ENCODE measurements around the gene PTPDC1.

PTPDC1 gene, protein sequence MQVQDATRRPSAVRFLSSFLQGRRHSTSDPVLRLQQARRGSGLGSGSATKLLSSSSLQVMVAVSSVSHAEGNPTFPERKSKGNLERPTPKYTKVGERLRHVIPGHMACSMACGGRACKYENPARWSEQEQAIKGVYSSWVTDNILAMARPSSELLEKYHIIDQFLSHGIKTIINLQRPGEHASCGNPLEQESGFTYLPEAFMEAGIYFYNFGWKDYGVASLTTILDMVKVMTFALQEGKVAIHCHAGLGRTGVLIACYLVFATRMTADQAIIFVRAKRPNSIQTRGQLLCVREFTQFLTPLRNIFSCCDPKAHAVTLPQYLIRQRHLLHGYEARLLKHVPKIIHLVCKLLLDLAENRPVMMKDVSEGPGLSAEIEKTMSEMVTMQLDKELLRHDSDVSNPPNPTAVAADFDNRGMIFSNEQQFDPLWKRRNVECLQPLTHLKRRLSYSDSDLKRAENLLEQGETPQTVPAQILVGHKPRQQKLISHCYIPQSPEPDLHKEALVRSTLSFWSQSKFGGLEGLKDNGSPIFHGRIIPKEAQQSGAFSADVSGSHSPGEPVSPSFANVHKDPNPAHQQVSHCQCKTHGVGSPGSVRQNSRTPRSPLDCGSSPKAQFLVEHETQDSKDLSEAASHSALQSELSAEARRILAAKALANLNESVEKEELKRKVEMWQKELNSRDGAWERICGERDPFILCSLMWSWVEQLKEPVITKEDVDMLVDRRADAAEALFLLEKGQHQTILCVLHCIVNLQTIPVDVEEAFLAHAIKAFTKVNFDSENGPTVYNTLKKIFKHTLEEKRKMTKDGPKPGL

GRCh38 chr9:94084314-94084713 is at the start of gene PTPDC1:
PTPDC1 (plus strand) TSS chr9:94084464; CDS start chr9:94084531, 67 bp downstream.
- no peak for DNase-seq (ENCODE audit: low read depth)

GRCh38 chr9:94034511-94034910 is 49.8 kb upstream of the PTPDC1 start:
- DNase-seq (ENCODE audit: low read depth) = no peak

DNA sequence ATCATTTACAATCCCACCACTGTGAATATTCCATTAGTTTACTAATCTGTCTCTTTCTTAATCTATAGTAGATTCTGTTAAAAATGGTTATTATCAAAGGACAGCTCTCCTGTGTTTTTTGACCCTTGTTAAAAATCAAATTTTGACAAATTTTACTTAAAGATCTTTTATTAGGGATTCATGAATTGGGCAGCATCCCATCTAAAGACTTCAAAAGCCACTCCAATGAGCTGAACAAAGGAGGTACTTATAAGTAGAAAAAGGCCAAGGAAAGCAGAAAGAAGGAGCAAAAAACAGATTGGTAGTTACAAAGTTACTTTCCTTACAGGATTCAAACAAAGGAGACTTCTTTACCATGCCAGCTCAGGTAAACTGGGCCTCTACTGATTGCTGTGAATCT is 44.5 kb upstream of the PTPDC1 start:
- no peak for DNase-seq (ENCODE audit: low read depth)

DNA sequence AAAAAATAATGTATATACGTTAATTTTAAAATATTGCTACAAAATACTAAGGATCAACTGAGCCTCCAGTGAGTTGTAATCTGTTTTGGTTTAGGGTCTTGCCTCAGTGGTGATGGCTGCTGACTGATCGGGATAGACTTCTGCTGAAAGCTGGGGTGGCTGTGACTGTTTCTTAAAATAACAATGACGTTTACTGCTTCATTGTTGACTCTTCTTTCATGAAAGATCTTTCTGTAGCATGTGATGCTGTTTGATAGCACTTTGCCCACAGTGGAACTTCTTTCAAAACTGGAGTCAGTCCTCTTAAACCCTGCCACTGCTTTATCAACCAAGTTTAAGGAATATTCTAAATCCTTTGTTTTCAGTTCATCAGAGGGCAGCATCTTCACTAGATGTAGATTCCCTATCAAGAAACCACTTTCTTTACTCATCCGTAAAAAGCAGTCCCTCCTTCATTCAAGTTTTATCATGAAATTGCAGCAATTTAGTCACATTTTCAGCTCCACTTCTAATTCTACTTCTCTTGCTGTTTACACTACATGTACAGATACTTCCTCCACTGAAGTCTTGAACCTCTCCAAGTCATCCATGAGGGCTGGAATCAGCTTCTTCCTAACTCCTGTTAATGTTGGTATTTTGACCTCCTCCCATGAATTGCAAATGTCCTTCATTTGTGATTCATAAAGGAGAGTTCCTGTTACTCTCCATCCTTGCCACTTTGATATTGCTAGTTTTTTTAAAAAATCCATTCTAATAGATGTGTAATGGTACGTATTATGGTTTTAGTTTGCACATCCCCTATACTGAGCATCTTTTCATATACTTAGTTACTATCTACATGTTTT is 41.5 kb upstream of the PTPDC1 start:
- no peak for DNase-seq (ENCODE audit: low read depth)

GRCh38 chr9:94054716-94055115 is 29.5 kb upstream of the PTPDC1 start:
- DNase-seq (ENCODE audit: low read depth) = no peak

- no peak for DNase-seq (ENCODE audit: low read depth)
Observed at GRCh38 chr9:94056442-94056974, 27.8 kb upstream of the PTPDC1 start.

GRCh38 chr9:94057918-94058317 is 26.3 kb upstream of the PTPDC1 start:
- DNase-seq (ENCODE audit: low read depth) = no peak

DNA sequence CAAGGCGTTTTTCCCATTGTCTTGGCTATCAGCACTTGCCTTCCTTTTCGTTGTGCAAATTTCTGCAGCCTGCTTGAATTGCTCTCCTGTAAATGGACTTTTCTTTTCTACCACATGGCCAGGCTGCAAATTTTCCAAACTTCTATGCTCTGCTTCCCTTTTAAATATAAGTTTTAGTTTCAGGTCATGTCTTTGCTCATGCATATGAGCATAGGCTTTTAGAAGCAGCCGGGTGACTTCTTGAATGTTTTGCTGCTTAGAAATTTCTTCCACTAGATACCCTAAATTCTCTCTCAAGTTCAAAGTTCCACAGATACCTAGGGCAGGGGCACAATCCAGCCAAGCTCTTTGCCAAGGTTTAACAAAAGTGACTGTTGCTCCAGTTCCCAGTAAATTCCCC is 22.4 kb upstream of the PTPDC1 start:
- no peak for DNase-seq (ENCODE audit: low read depth)

DNA sequence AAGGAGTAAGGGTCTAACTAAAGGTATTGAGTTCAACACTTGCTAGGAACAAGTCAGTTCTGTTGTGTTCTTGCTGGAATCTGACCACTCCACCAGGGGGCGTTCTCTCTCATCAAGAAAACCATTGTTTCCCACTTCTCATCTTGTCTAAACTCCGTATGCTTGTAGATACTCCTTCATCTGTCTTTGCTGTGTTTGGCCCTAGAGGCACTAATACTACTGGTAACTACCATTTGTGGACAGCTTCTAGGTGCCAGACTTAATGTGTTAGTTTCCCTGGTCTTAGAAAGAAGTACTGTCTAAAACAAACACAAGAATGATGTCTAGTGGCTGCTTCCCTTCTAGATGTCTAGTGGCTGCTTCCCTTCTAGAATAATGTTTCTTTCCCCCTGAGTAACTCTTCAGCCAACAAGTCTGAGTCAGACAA is 18.7 kb upstream of the PTPDC1 start:
- DNase-seq (ENCODE audit: low read depth) = peak; percentile 42

- no peak for DNase-seq (ENCODE audit: low read depth)
Observed at GRCh38 chr9:94068257-94068656, 16.0 kb upstream of the PTPDC1 start.

GRCh38 chr9:94076557-94076956 is 7.7 kb upstream of the PTPDC1 start:
- no peak for DNase-seq (ENCODE audit: low read depth)

GRCh38 chr9:94078086-94078485 is 6.2 kb upstream of the PTPDC1 start:
- no peak for DNase-seq (ENCODE audit: low read depth)

- no peak for DNase-seq (ENCODE audit: low read depth)
Observed at GRCh38 chr9:94079236-94079635, 5.0 kb upstream of the PTPDC1 start.

DNA sequence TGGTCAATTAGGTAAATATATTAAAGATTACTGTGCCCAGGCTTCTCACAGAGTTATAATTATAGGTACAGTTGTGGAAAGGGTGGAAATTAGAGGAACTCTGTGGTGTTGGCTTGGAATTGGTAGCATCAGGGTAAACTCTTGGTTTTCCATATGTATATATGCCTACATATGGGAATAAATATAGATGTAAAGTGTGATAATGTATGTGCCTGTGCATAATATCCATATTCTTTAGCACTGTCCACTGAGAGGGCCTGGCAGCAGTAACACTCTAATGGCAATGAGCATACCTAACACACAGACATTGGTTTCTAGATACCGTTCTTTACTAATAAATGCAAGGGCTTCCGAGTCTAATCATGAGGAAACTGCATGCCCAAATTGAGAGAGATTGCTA is 4.0 kb upstream of the PTPDC1 start:
- no peak for DNase-seq (ENCODE audit: low read depth)

DNA sequence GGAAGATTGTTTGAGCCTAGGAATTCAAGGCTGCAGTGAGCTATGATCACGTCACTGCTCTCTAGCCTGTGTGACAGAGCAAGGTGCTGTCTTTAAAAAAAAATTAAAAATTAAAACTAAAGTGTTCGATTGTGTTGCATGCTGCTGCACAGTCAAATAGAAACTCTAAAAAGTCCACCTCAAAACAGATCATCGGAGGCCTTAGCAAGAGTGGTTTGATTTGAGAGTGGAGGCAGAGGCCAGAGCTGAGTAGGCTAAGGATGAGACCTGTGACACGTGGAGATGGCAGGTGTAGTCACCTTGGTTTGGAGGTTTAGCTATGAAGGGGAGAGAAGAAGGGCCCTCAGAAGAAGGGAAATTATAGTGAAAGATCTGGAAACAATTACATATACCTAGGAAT is 2.8 kb upstream of the PTPDC1 start:
- DNase-seq (ENCODE audit: low read depth) = no peak

- no peak for DNase-seq (ENCODE audit: low read depth)
Observed at GRCh38 chr9:94081864-94082463, 2.3 kb upstream of the PTPDC1 start.

DNA sequence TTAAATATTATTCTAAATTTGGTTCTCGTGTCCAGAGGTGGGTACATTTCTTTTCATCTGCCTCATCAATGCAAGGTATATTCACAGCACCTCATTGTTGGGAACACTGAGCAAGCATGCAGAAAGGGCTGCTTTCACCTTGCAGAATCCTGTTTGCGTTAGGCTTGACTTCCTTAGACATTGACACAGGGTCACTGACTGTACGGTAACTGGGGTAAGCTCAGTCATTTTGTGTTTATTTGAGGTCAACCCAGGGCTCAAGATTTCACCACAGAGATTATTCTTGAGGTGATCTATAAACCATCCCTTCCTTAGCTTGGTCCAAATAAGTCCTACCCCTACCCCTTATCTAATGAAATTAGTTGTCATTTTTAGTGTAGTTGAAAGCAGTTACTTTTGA is 1.7 kb upstream of the PTPDC1 start:
- no peak for DNase-seq (ENCODE audit: low read depth)

GRCh38 chr9:94082956-94083355 is 1.3 kb upstream of the PTPDC1 start:
- DNase-seq (ENCODE audit: low read depth) = no peak

GRCh38 chr9:94083384-94083783 is 880 bp upstream of the PTPDC1 start:
- DNase-seq (ENCODE audit: low read depth) = no peak

- no peak for DNase-seq (ENCODE audit: low read depth)
Observed at GRCh38 chr9:94085062-94085639, 887 bp downstream of the PTPDC1 start.

Data from activated T-helper 1 cell treated with Interleukin-2 at 50 U/mL for 16 hours (primary cell).